Panc1 (cell line): Measurements from ENCODE around the gene UGT1A1.

Experiments
- POLR2AphosphoS5 ChIP-seq: IDR thresholded peaks from 2 replicates; pipeline ENCODE4 v1.6.1; 2012; ENCODE audit warnings: mild to moderate bottlenecking, low read depth, low read length, moderate library complexity
- SIN3A ChIP-seq: IDR thresholded peaks from 2 replicates; pipeline ENCODE4 v1.6.1; 2012; ENCODE audit warnings: low read depth, mild to moderate bottlenecking, low read length, moderate library complexity, borderline replicate concordance; ENCODE audit not compliant: insufficient read depth
- TCF7L2 ChIP-seq: IDR thresholded peaks from 2 replicates; pipeline ENCODE4 v1.6.1; 2011; ENCODE audit warnings: mild to moderate bottlenecking, low read depth, low read length, inconsistent platforms
- TF ChIP-seq, protein P1 (sequence below), 2 experiments: IDR thresholded peaks; 2 replicates each; pipeline ENCODE4 v1.6.1; 2011 to 2012; ENCODE audit warnings: low read depth in 2 of 2, control low read depth in 1 of 2, low read length in 1 of 2, mild to moderate bottlenecking in 1 of 2, moderate library complexity in 1 of 2; ENCODE audit not compliant: insufficient read depth in 1 of 2
- TF ChIP-seq, protein P2 (sequence below): fragments of 450-650 bp; IDR thresholded peaks from 2 replicates; pipeline ENCODE4 v1.5.1; 2017; ENCODE audit warnings: mild to moderate bottlenecking

DNA sequence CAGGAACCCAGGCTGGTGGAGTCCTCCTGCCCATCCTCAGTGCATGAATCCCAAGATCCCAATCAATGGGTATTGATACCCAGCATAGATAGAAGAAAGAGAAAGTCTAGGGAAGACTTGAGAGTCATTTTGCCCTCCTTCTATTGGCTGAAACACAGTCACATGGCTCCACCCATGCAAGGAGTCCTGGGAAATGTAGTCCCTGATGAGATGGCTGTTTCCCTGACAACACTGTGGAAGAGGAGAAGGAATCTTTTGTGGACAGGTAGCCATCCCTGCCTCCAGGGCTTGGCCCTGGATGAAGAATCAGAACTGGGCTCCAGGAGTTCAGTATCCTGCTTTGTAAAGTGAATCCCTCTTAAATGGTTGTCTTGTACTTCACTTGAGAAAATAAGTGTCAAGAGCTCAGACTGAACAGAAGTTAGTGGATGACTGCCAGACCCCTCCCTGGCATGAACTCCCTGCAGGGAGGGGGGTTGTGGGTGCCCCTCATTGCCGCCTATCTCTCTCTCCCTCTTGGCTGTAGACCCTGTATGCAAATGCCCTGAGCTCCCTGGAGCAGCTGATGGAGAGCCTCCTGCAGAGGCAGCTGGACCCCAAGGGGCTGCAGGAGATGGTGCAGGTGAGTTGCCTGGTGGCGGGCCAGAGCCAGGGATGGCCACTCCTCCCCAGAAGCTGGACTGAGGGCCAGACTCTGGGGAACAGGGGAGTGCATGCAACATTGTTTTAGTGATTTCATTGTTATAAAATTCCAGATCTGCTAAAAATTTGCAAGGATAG is 54.2 kb downstream of the UGT1A1 start:
- TF ChIP-seq, protein P1, sequence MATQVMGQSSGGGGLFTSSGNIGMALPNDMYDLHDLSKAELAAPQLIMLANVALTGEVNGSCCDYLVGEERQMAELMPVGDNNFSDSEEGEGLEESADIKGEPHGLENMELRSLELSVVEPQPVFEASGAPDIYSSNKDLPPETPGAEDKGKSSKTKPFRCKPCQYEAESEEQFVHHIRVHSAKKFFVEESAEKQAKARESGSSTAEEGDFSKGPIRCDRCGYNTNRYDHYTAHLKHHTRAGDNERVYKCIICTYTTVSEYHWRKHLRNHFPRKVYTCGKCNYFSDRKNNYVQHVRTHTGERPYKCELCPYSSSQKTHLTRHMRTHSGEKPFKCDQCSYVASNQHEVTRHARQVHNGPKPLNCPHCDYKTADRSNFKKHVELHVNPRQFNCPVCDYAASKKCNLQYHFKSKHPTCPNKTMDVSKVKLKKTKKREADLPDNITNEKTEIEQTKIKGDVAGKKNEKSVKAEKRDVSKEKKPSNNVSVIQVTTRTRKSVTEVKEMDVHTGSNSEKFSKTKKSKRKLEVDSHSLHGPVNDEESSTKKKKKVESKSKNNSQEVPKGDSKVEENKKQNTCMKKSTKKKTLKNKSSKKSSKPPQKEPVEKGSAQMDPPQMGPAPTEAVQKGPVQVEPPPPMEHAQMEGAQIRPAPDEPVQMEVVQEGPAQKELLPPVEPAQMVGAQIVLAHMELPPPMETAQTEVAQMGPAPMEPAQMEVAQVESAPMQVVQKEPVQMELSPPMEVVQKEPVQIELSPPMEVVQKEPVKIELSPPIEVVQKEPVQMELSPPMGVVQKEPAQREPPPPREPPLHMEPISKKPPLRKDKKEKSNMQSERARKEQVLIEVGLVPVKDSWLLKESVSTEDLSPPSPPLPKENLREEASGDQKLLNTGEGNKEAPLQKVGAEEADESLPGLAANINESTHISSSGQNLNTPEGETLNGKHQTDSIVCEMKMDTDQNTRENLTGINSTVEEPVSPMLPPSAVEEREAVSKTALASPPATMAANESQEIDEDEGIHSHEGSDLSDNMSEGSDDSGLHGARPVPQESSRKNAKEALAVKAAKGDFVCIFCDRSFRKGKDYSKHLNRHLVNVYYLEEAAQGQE (IDR thresholded peaks at IDR 0.05; ENCODE audit: insufficient read depth in 1 of 2, low read depth in 2 of 2, low read length in 1 of 2) = no peak
- TF ChIP-seq, protein P2, sequence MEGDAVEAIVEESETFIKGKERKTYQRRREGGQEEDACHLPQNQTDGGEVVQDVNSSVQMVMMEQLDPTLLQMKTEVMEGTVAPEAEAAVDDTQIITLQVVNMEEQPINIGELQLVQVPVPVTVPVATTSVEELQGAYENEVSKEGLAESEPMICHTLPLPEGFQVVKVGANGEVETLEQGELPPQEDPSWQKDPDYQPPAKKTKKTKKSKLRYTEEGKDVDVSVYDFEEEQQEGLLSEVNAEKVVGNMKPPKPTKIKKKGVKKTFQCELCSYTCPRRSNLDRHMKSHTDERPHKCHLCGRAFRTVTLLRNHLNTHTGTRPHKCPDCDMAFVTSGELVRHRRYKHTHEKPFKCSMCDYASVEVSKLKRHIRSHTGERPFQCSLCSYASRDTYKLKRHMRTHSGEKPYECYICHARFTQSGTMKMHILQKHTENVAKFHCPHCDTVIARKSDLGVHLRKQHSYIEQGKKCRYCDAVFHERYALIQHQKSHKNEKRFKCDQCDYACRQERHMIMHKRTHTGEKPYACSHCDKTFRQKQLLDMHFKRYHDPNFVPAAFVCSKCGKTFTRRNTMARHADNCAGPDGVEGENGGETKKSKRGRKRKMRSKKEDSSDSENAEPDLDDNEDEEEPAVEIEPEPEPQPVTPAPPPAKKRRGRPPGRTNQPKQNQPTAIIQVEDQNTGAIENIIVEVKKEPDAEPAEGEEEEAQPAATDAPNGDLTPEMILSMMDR = no peak
- TF ChIP-seq POLR2AphosphoS5 (no peak), SIN3A (no peak), TCF7L2 (no peak)
